CD4-positive, alpha-beta T cell treated with Interleukin-21 for 1 hour (primary cell): Measurements from ENCODE around the gene IBTK.
"Not testable (repeated sequence)": the region's sequence is repeated elsewhere in the genome, so short reads cannot be mapped to it uniquely, and the experiment has no call there.

Experiments
- DNase-seq: peaks from one replicate; pipeline ENCODE4 v3.0.0-alpha.2; 2020

IBTK gene

GRCh38 chr6:82172594-82172993 is 75.0 kb downstream of the IBTK start:
- no peak for DNase-seq

GRCh38 chr6:82169138-82169876 is 78.2 kb downstream of the IBTK start:
- DNase-seq, result no peak

- DNase-seq, result no peak
These were observed 81.1 kb downstream of the IBTK start for GRCh38 chr6:82166493-82166892.

GRCh38 chr6:82160255-82160990 is 87.1 kb downstream of the IBTK start:
- DNase-seq, result no peak

GRCh38 chr6:82152786-82153185 is 94.8 kb downstream of the IBTK start:
- not testable (repeated sequence) for DNase-seq

GRCh38 chr6:82151147-82151546 is 96.4 kb downstream of the IBTK start:
- DNase-seq, result not testable (repeated sequence)

GRCh38 chr6:82145926-82146452 is 101.6 kb downstream of the IBTK start:
- DNase-seq, result no peak

GRCh38 chr6:82144852-82145340 is 102.6 kb downstream of the IBTK start:
- no peak for DNase-seq

GRCh38 chr6:82144007-82144851 is 103.3 kb downstream of the IBTK start:
- DNase-seq, result no peak

GRCh38 chr6:82143041-82143481 is 104.5 kb downstream of the IBTK start:
- no peak for DNase-seq

- DNase-seq, result no peak
These were observed 105.0 kb downstream of the IBTK start for GRCh38 chr6:82142524-82142923.

GRCh38 chr6:82138075-82138791 is 109.3 kb downstream of the IBTK start:
- DNase-seq, result no peak

- no peak for DNase-seq
These were observed 116.1 kb downstream of the IBTK start for GRCh38 chr6:82131441-82131840.

- no peak for DNase-seq
These were observed 117.7 kb downstream of the IBTK start for GRCh38 chr6:82129797-82130196.

- DNase-seq, result not testable (repeated sequence)
These were observed 118.6 kb downstream of the IBTK start for GRCh38 chr6:82128973-82129372.

- DNase-seq, result no peak
These were observed 123.9 kb downstream of the IBTK start for GRCh38 chr6:82123632-82124031.
